Stimulated activated CD8-positive, alpha-beta memory T cell treated with anti-CD3 and anti-CD28 coated beads, Interleukin-7, amount 100 ng/mL, for 4 hours (primary cell): ENCODE results near the gene BLM.

ENCODE experiments used
- DNase-seq, 2 donors: peaks; one replicate each; pipeline ENCODE4 v3.0.0-alpha.2; 2020; ENCODE audit warnings: low read depth in 2 of 2

The BLM gene

GRCh38 chr15:90691982-90692773, 25.0 kb upstream of the BLM start:
- no peak for DNase-seq

- DNase-seq = no peak
Observed at GRCh38 chr15:90694987-90695386, 22.2 kb upstream of the BLM start.

GRCh38 chr15:90697175-90697574, 20.0 kb upstream of the BLM start:
- DNase-seq = no peak

GRCh38 chr15:90698629-90699028, 18.5 kb upstream of the BLM start:
- no peak for DNase-seq

- no peak for DNase-seq
Observed at GRCh38 chr15:90701048-90701447, 16.1 kb upstream of the BLM start.

GRCh38 chr15:90701880-90702630, 15.1 kb upstream of the BLM start:
- no peak for DNase-seq

GRCh38 chr15:90703455-90703854, 13.7 kb upstream of the BLM start:
- no peak for DNase-seq

GRCh38 chr15:90705212-90705611, 11.9 kb upstream of the BLM start:
- no peak for DNase-seq

- no peak for DNase-seq
Observed at GRCh38 chr15:90706394-90707327, 10.5 kb upstream of the BLM start.

- no peak for DNase-seq
Observed at GRCh38 chr15:90707489-90707888, 9.7 kb upstream of the BLM start.

- DNase-seq = no peak
Observed at GRCh38 chr15:90708516-90708915, 8.6 kb upstream of the BLM start.

- no peak for DNase-seq
Observed at GRCh38 chr15:90709278-90709677, 7.9 kb upstream of the BLM start.

GRCh38 chr15:90710436-90711027, 6.6 kb upstream of the BLM start:
- DNase-seq = no peak

GRCh38 chr15:90711418-90711824, 5.7 kb upstream of the BLM start:
- no peak for DNase-seq

GRCh38 chr15:90711842-90712241, 5.3 kb upstream of the BLM start:
- DNase-seq = no peak

- DNase-seq = no peak
Observed at GRCh38 chr15:90713081-90713480, 4.1 kb upstream of the BLM start.

- no peak for DNase-seq
Observed at GRCh38 chr15:90716317-90716975, 700 bp upstream of the BLM start.

- DNase-seq = no peak
Observed at GRCh38 chr15:90718232-90718631, 1.1 kb downstream of the BLM start.

GRCh38 chr15:90720131-90720530, 3.0 kb downstream of the BLM start:
- DNase-seq = no peak

- DNase-seq = no peak
Observed at GRCh38 chr15:90729261-90729660, 12.1 kb downstream of the BLM start.

GRCh38 chr15:90730290-90730689, 13.1 kb downstream of the BLM start:
- no peak for DNase-seq
